ENCODE measurements around the gene SLC25A28.
"Not testable (repeated sequence)": the region's sequence is repeated elsewhere in the genome, so short reads cannot be mapped to it uniquely, and the experiment has no call there.

The SLC25A28 gene

GRCh38 chr10:99625124-99625523 is 4.9 kb upstream of the SLC25A28 start:
- DNase-seq: not testable (repeated sequence)

DNA sequence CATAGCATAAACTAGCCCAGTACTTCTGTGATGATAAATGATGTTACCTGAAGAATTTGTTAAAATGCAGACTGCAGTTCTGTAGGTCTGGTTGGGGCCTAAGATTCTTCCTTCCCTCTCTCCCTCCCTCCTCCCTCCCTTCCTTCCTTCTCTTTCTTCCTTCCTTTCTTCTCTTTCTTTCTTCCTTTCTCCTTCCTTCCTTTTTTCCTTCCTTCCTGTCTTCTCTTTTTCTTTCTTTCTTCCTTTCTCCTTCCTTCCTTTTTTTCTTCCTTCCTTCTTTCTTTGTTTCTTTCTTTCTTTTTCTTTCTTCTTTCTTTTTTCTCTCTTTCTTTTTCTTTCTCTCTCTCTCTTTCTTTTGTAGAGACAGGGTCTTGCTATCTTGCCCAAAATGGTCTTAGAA is 3.7 kb upstream of the SLC25A28 start:
- no peak for DNase-seq

DNA sequence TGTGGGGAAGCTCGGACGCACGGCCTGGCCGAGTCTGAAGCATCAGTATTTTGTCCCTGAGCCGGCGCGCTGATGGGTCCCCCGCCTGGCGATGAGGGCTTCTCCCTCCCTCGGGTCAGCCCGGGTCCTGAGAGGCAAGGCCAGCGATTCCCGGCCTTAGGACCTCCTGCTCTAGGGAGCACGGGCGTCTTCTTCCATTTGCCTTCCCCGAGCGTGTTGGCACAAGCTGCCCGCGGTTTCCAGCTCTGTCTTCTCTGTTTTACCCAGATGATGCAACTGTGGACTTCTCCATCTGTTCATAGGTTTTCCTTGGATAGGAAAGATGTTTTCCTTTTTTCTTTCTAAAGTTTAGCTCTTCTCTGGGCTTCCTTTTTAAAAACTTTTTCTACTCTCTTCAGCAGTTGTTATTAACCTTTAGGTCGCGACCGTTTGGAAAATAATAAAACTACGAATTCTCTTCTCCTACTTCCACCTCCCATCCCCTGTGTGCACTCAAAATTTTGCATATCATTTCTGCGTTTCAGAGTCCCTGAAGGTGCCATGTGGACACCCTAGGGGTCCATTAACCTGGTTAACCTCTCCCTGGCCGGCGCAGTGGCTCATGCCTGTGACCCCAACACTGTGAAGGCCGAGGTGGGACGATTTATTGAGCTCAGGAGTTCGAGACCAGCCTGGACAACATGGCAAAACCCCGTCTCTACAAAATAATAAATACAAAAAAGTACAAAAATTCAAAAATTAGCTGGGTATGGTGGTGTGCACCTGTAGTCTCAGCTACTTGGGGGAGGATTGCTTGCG is 1.4 kb upstream of the SLC25A28 start:
- DNase-seq: no peak

DNA sequence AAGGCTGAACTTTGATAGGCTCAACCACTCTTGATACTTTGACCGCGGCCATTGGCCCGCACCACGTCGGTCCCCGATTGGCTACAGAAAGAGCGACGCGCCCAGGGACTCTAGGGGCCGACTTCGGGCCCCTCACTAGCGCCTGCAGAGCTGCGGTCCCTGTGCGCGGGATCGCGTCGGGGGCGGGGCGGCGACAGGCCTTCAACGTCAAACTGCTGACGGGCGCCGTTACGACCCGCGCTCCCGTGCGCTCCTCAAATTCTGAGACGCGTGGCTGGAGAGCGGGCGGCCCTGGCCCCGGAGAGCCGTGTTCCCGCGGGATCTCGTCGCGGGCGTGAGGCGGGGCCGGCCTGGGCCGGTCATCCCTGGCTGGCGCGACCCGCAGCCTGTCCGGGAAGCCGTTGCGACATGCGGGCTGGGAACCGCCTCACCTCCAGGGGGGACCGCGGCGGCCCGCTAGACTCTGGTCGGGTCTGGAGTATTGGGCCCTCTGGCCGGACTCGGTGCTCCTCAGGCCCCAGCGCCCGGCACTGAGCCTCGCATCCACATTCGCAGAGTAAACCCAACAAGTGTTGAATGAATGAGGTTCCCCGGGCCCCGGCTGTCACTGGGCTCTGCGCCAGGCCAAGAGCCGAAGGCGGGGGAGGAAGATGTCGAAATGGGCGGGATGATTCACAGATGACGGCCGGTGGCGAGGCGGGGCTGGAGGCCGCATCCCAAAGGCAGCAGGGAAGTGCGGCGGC is 643 bp upstream of the SLC25A28 start:
- DNase-seq: peak; percentile 96

DNA sequence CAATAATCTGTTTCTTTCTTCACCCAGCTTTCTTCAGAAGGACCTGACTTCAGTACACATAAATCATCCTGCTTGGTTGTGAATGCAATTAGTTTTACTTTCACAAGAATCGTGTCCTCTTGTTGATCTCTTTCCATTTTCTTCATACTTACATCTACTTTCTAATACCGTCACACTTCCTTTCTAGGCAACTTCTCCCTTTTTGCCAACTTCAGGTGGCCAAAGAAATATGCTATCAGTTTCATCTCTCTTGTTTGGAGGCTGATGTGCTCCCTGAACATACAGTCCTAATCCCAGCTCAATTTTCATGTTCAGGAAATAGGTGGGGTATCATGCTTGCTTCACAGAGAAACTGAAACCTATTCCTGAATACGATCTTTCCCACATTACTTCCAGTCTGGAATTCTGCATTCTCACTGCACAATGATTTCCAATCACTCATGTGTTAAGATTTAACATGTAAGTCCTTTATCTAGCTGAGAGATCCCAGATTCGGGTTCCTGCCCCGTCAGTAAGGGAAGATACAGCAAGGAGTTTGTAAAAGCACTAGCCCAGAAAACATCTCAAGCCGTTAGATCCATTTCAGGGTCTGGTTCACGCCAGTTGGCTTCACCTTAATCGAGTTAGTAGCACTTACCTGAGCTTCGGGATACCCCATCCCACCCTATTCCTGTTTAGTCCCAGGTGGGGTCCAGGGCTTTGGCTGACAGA is 994 bp downstream of the SLC25A28 start:
- DNase-seq: peak; percentile 12

- no peak for DNase-seq
Observed at GRCh38 chr10:99617696-99618095, 2.5 kb downstream of the SLC25A28 start.

DNA sequence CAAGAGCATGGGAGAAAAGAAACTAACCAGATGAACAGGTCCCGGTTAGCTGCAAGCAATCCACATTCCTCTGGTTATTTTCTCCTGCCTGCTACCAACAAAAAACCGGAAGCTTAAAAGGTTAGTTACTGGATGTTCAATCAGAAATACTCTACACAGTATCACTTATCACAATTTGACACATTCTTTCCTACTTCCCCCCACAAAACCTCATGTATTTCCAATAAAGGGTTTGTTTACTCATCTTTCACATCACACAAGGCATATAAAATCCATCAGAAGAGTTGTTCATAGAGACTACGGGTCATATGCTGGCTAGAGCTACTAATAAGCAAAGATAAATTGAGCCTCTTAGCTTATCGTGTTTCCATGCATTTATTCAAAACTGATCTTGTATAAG is 4.8 kb downstream of the SLC25A28 start:
- DNase-seq: no peak

DNA sequence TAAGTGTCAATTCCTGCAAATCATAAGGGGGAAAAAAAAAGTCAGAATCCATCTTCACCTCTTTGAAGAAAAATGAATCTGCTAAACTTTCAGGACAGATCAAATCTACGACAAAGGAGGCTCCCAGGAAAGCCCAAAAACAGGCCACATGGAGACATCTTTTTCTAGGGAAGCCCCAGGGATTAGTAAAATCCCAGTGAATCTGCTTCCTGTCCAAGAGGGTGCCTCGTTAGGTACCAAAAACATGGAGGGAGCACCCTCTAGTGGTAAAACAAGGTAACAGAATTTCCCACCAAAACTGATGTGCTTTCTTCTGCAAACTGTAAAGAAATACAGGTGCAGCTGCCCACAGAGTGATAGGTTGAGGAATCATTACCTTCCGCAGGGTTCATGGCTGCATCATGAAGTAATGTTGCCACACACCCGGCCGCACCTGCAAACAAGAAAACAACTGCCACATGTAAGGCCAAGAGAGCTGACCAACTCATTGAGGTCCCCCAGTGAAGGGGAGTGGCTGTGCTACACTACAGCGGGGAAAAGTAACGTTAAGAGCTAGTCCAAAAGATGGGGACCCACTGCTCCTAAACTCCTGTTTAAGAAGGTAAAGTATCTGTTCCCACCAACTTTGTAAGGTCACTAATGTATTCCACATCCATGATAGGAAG is 7.9 kb downstream of the SLC25A28 start:
- peak; percentile 56 for DNase-seq

GRCh38 chr10:99611326-99611725 is 8.9 kb downstream of the SLC25A28 start:
- no peak for DNase-seq

DNA sequence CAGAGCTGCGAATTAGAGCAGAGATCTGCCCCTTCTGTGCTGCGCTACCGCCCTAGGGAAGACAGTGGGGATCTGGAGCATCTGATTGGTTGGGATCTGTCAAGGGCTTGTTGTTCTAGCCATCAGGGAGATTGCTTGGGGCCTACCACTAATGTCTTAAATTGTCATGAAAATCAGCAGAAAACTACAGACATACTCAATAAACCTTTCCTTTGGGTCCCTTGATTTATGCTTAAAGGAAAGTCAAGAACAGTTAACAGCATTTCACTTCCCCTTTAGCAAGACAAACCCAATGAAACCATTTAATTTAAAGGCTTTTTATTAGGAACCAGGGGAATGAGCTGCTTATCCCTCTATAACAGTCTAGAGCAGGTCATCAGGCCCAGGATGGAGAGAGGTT is 10.0 kb downstream of the SLC25A28 start:
- DNase-seq: no peak

DNA sequence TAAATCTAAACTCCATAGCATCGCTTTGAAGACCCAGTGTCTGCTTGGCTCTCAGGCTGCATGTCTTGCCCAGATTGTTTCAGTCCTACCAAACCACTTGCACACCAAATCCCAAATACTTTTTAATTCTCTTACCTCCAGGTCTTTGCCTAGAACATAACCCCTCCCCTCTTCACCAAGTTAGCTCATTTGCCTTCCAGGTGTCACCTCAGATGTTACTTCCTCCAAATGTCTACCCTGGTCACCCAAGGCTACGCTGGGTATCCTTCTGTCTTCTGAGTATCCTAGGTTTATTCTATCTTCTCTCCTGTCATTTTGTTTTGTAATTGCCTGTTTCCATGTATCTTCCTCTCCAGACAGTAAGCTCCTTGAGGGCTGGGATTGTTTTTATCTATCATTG is 11.1 kb downstream of the SLC25A28 start:
- DNase-seq: no peak

DNA sequence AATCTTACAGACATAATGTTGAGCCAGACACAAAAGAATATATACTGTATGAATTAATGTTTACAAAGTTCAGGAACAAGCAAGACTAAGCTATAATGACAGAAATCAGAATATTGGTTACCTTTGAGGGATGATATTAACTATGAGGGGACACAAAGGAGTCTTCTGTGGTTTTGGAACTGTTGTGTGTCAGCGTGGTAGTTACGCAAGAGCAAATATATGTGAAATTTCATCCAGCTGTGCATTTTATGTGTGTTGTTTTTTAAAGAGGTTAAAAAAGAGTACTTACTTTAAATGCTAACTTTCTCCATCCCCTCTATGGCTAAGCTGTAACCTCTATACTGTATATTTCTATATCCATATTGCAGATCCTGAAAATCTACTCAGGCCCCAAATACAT is 14.9 kb downstream of the SLC25A28 start:
- DNase-seq: no peak

GRCh38 chr10:99604862-99605261 is 15.4 kb downstream of the SLC25A28 start:
- no peak for DNase-seq

- DNase-seq: no peak
Observed at GRCh38 chr10:99598781-99599509, 21.3 kb downstream of the SLC25A28 start.

DNA sequence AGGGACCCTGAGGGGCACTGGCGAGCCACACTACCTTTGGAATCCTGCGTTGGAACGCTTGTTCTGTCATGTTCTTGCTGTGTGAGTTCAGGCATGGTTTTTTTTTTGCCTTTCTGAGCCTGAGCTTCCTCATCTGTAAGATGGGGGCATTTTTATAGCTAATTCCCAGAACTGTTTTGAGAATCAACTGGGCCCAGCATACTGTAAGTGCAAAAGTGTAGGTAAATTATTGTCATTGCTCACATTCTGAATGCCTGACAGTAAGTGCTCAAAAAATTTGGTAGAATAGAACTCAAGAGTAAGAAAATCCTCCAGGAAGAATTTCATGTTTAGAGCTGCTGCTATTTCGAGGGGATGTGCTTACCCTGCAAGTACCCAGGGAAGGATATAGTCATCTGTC is 22.2 kb downstream of the SLC25A28 start:
- DNase-seq: no peak

- not testable (repeated sequence) for DNase-seq
Observed at GRCh38 chr10:99596708-99597107, 23.5 kb downstream of the SLC25A28 start.

DNA sequence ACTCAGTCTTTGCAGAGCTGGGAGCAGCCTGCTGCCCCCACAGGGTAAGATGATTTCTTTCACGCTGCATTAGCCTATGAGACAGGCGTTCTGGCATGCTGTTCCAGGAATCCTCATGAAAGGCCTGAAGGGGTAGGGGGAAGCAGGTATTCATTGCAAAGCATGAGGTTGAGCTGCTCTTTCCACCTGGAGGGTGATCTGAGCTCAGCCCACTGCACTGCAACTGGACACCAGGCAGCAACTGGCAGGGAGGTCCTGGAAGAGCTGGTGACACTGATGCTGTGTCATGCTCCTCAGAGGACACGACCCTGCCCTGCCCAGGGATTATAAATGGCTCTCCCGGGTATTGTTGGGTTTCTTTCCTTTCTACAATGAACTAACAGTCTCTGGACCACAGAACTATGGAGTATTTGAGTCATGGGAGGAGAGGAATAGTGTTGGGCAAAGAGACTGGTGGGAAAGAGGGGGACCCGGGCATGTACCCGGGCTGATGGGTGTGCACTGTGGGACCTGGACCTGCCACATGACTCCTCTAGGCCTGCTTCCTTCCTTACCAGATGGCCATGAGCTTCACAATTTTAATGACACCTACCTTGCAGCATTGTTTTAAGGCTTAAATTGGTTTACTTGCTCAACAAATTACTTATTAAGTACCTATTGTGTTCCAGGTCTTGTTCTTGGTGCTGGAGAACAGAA is 24.3 kb downstream of the SLC25A28 start:
- no peak for DNase-seq

- no peak for DNase-seq
Observed at GRCh38 chr10:99595236-99595635, 25.0 kb downstream of the SLC25A28 start.

DNA sequence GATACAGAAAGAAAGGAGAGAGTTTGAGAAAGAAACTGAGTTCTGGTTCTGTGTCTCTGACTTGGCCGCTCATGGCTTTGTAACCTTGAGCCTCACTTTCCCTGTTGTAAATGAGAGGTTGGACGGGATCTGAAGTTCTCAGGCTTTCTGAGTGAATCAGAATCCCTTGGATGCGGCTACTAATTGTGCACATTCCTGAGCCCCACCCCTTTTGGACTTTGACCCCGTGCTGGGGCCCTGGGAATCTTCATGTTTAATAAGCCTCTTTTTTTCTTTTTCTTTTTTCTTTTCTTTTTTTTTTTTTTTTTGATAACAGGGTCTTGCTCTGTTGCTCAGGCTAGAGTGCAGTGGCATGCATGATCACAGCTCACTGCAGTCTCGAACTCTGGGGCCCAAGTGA is 26.9 kb downstream of the SLC25A28 start:
- no peak for DNase-seq

GRCh38 chr10:99590799-99591198 is 29.4 kb downstream of the SLC25A28 start:
- DNase-seq: no peak

GRCh38 chr10:99583687-99584086 is 36.6 kb downstream of the SLC25A28 start:
- no peak for DNase-seq

- DNase-seq: no peak
Observed at GRCh38 chr10:99582255-99582770, 37.9 kb downstream of the SLC25A28 start.

Data from fibroblast of skin of right quadriceps (primary cell).